Pancreas (tissue), 10 donors: ENCODE measurements around the gene CYRIA. TPM values are rescaled to one million over a fixed set of nuclear protein-coding genes. Genes with fewer than 3 reads are reported as not detected.
A peak's percentile ranks its signal among the peaks of the same experiment; 100 is the strongest.

ENCODE experiments used
- ATAC-seq, 4 donors: fragments of 200-7000 bp; cut with Tn5 transposase; one replicate each; pipeline versions ENCODE4 v1.8.0 to v1.9.1; 2020; ENCODE audit warnings: mild to moderate bottlenecking in 4 of 4, moderate library complexity in 4 of 4
- DNase-seq, 6 donors: peaks; one replicate each; pipeline ENCODE4 v3.0.0-alpha.2; 2020
- FAIRE-seq: peaks from 2 replicates; lab custom pipeline; 2012; peaks lifted over from hg19 to GRCh38; lab: Jason Lieb, UNC
- H3K27ac ChIP-seq, 4 donors: fragments of 200-600 bp; sonication (generic); 1 replicate in 3 of 4; 2 replicates in 1 of 4; pipeline versions ENCODE4 v1.5.0 to v1.8.0; 2020
- H3K27me3 ChIP-seq, 4 donors: fragments of 200-600 bp; one replicate each; pipeline ENCODE4 v1.8.0; 2021
- H3K36me3 ChIP-seq, 3 donors: fragments of 200-600 bp; sonication (generic) in 1 of 3; one replicate each; pipeline versions ENCODE4 v1.5.0 to v1.8.0; 2020 to 2021
- H3K4me1 ChIP-seq, 3 donors: fragments of 200-600 bp; one replicate each; pipeline ENCODE4 v1.8.0; 2021
- H3K4me3 ChIP-seq, 4 donors: fragments of 200-600 bp; sonication (generic) in 2 of 4; one replicate each; pipeline versions ENCODE4 v1.5.0 to v1.8.0; 2020 to 2021
- H3K9me3 ChIP-seq, 4 donors: fragments of 200-600 bp; one replicate each; pipeline ENCODE4 v1.8.0; 2021
- CTCF ChIP-seq, 4 donors: fragments of 200-600 bp; sonication (generic) in 3 of 4; IDR thresholded peaks; one replicate each; pipeline versions ENCODE4 v1.5.0 to v1.8.0; 2021; ENCODE audit warnings: antibody characterized with exemption in 4 of 4
- WGBS, 2 donors: extraction: QIAGEN DNeasy Blood & Tissue Kit; methylation state at CpG; one replicate each; pipeline ENCODE4 v1.1.7; 2013; 5-methylcytosine and 5-hydroxymethylcytosine counted together
- intact Hi-C, 3 donors: fragments of 100-400 bp; cut with DNase I; formaldehyde crosslinking; loops; one replicate each; pipeline versions ENCODE4 v1.11.1 to v1.14.2; 2022
- polyA plus RNA-seq, 2 donors: library from polyadenylated mRNA; stranded (reverse); fragments of 200-250 nt; gene quantifications; one replicate each; pipeline ENCODE4 v1.2.3, GENCODE V29; 2013
- total RNA-seq, 6 donors: library from RNA; stranded (reverse); fragmentation: NEBNext Ultra II Directional in 4 of 6; extraction: Animal tissue kit (Norgen Biotek cat#: 25700) in 4 of 6; gene quantifications; one replicate each; pipeline versions ENCODE4 v1.2.1 to v1.2.4, GENCODE V29; 2021 to 2023
- donor health status: healthy with polysubstance abuse.
- donor health status: DM: no; HTN: no; CAD: no; lungs with moderate emphysema.
- donor health status: DM: no; HTN: no; CAD: no.
- donor health status: control.
- donor health status: control.
- donor health status: Bipolar disorder and iron deficiency.
- donor health status: DM: yes; HTN: yes; CAD: no.
- donor health status: DM: no; HTN: no; CAD: no.
- donor health status: DM: no; HTN: no; CAD: no.
- donor health status: DM: yes; HTN: yes; CAD: no.

Gene CYRIA
- total and polyA plus RNA-seq, 8 donors = 0.65 to 7.6 (median 1.7) TPM

DNA sequence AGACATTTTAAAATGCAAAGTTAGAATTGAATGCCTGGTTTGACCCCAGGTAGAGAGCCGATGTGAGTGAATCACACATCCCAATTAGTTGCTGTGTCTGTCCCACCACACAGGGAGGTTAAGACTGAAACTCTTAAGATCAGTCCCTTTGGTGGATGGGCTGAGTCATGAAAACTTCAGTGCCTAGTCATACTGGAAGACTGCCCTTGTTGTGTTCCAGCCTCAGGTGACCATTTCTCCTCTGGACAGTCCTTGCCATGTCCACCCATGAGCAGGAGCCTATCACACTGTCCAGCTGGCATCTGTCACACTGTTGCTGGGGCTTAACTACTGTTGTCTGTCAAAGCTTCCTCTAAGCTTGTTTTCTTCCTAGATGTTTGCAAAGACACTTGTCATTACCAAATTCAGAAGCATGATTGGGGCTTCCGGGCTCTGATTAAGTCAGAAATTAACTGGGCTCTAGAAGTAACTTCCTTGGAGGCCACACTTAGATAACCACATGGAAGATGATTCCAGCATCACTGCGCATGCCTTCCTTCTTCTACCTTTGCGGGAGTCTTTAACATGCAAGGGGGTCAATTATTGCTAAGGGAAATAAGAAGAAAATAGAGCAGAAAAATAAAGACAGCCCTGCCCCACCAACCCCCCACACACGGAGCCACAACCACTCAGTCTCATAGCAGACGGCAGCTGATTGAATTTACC lies 21.3 kb downstream of the CYRIA start:
- WGBS, 2 donors = 85 to 89% methylated on average over 6 of the region's 6 CpGs
- intact Hi-C loops = no loop called here
- Histone ChIP-seq H3K36me3 (no peaks in the 10 kb centered on the region), H3K27ac (no peak overlapping the region), H3K4me1 (peaks cover 0 to 11% (median 0%) of the 10 kb centered on the region in 3 donors), H3K27me3 (no peaks in the 10 kb centered on the region), H3K4me3 (no peak overlapping the region), H3K9me3 (no peaks in the 10 kb centered on the region)
- ATAC-seq (peak in 1 of 4 donors; percentile 13), FAIRE-seq (no peak), DNase-seq (no peak)
- no peak for TF ChIP-seq CTCF (IDR thresholded peaks at IDR 0.05)

DNA sequence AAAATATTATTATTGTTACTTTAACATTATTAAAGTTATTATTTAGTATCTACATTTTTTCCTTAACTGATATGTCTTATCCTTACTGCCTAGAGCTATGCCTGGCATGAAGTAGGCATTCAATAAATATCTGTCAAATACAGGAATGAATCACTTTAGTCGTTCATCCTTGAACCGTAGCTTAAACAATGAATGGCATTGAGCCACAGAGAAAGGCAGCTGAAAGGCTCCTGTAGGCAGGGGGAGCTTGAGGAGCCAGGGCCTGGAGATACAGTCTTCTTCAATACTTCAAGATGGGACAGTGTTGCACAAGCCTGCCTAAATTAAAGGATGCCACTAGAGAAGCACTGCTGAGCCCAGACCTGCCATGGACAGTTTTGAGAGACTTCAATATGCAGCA lies 22.5 kb downstream of the CYRIA start:
- Histone ChIP-seq H3K27me3 (no peaks in the 10 kb centered on the region), H3K9me3 (no peaks in the 10 kb centered on the region), H3K27ac (no peak overlapping the region), H3K4me3 (no peak overlapping the region), H3K4me1 (peaks cover 0 to 11% (median 0%) of the 10 kb centered on the region in 3 donors), H3K36me3 (no peaks in the 10 kb centered on the region)
- ATAC-seq = no peak
- WGBS, 2 donors = 20 to 24% methylated on average over 2 of the region's 2 CpGs
- DNase-seq = no peak
- peak; percentile 39 for FAIRE-seq
- intact Hi-C loops = no loop called here
- TF ChIP-seq CTCF (IDR thresholded peaks at IDR 0.05) = no peak

DNA sequence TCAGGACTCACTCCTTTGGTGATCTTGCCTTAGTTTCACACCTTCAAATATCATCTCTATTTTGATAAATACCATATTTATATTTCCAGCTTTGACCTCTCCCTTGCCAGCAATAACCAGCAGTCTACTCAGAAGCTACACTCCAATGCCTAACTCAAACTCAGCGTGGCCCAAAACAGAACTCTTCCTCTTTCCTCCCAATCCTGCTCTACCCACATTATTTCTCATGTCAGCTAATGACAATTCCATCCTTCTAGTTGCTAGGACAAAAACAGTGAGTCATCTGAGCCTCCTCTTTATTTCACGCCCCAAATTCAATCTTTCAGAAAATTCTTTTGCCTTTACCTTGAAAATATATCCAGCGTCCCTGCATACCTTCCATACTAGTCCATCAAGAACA lies 23.5 kb downstream of the CYRIA start:
- 87 to 93% methylated on average over 3 of the region's 3 CpGs for WGBS, 2 donors
- H3K27ac ChIP-seq = no peak overlapping the region
- FAIRE-seq (no peak), ATAC-seq (no peak), DNase-seq (no peak)
- H3K4me1 ChIP-seq = peaks cover 0 to 11% (median 0%) of the 10 kb centered on the region in 3 donors
- intact Hi-C loops = no loop called here
- H3K27me3 ChIP-seq = no peaks in the 10 kb centered on the region
- no peak overlapping the region for H3K4me3 ChIP-seq
- TF ChIP-seq CTCF (IDR thresholded peaks at IDR 0.05) = no peak
- H3K36me3 ChIP-seq = no peaks in the 10 kb centered on the region
- H3K9me3 ChIP-seq = no peaks in the 10 kb centered on the region

DNA sequence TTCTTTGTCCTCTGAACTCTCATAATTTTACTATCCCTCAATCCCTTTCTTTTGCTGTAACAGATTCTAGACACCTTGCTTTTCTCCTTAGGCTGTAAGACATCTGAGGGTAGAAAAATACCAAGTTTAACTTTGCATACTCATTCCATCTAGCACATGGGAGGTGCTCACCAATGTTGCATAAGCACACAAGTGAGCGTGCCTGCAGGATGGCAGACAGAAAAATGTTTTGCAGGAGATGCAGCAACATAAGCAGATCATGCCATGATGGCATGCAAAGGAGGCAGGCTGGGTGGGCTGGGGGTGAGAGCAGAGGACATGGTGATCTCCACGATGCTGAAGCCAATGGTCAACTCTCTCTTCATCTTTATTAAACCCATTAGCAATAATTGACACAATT lies 24.1 kb downstream of the CYRIA start:
- Histone ChIP-seq H3K4me3 (no peak overlapping the region), H3K27ac (no peak overlapping the region), H3K9me3 (no peaks in the 10 kb centered on the region), H3K36me3 (no peaks in the 10 kb centered on the region), H3K27me3 (no peaks in the 10 kb centered on the region), H3K4me1 (peaks cover 0 to 11% (median 0%) of the 10 kb centered on the region in 3 donors)
- FAIRE-seq = no peak
- no peak for TF ChIP-seq CTCF (IDR thresholded peaks at IDR 0.05)
- intact Hi-C loops = no loop called here
- WGBS, 2 donors = 88 to 92% methylated on average over 2 of the region's 2 CpGs
- no peak for DNase-seq
- no peak for ATAC-seq

DNA sequence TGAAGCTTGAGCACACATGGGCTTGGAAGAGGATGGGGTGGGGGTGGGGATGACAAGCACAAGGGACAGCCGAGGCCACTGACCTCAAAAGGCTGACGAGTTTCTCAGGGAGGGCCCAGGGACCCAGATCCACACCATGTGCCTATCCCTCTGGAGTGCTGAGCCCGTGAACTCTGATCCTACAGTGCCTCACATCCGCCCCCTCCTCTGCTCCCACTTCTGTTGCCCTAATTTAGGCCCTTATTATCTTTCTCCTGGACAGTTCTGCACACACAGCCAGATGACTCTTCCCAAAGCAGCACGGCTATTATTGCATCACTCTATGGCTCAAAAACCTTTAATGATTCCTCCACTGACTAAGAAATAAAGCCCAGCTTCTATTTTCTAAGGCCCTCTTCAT lies 24.8 kb downstream of the CYRIA start:
- H3K9me3 ChIP-seq = no peaks in the 10 kb centered on the region
- H3K4me1 ChIP-seq = peaks cover 0 to 11% (median 0%) of the 10 kb centered on the region in 3 donors
- no peak overlapping the region for H3K27ac ChIP-seq
- DNase-seq (no peak), FAIRE-seq (no peak), ATAC-seq (peak in 3 of 4 donors; percentile 35 to 58 (median 51))
- no peaks in the 10 kb centered on the region for H3K36me3 ChIP-seq
- no peak for TF ChIP-seq CTCF (IDR thresholded peaks at IDR 0.05)
- WGBS, 2 donors = 79% methylated on average over 5 of the region's 5 CpGs
- H3K4me3 ChIP-seq = no peak overlapping the region
- H3K27me3 ChIP-seq = no peaks in the 10 kb centered on the region
- intact Hi-C loops = no loop called here
